Prostate gland (tissue), 2 donors: ENCODE data around the gene FUBP3.

ENCODE experiments used
- CTCF ChIP-seq, 4 experiments: fragments of 200-600 bp in 2 of 4; fragments of 450-650 bp in 2 of 4; sonication (generic) in 2 of 4; IDR thresholded peaks; 1 replicate in 3 of 4; 2 replicates in 1 of 4; pipeline ENCODE4 v1.5.1; 2016 to 2019; ENCODE audit warnings: antibody characterized with exemption in 4 of 4, mild to moderate bottlenecking in 2 of 4, moderate library complexity in 2 of 4
- POLR2A ChIP-seq: fragments of 450-650 bp; IDR thresholded peaks from one replicate; pipeline ENCODE4 v1.6.1; 2016; ENCODE audit warnings: antibody characterized with exemption, mild to moderate bottlenecking

- no peak for TF ChIP-seq CTCF (IDR thresholded peaks at IDR 0.05)
- TF ChIP-seq POLR2A, result no peak
Observed at GRCh38 chr9:130581766-130582165, 2.4 kb downstream of the FUBP3 start.
